Chondrocyte (in vitro differentiated cells): ENCODE data around the gene ERLIN1. TPM values are rescaled to one million over a fixed set of nuclear protein-coding genes. Genes with fewer than 3 reads are reported as not detected.

ENCODE experiments used
- DNase-seq: peaks from one replicate; pipeline ENCODE4 v3.0.0; 2021; ENCODE audit warnings: mixed read lengths, low spot score
- H3K27ac Mint-ChIP-seq: one replicate; pipeline ENCODE4 v1.8.0; 2021; ENCODE audit warnings: mild to moderate bottlenecking, moderate library complexity, mixed read lengths; ENCODE audit not compliant: unreplicated experiment
- H3K27me3 Mint-ChIP-seq: 2 replicates; pipeline ENCODE4 v1.8.0; 2021; ENCODE audit warnings: low read depth, mixed read lengths
- H3K36me3 Mint-ChIP-seq: 2 replicates; pipeline ENCODE4 v1.8.0; 2021; ENCODE audit warnings: low read depth, mixed read lengths
- H3K4me1 Mint-ChIP-seq: 2 replicates; pipeline ENCODE4 v1.8.0; 2021; ENCODE audit warnings: low read depth, mild to moderate bottlenecking, mixed read lengths
- H3K4me3 Mint-ChIP-seq: one replicate; pipeline ENCODE4 v1.8.0; 2021; ENCODE audit warnings: mild to moderate bottlenecking, moderate library complexity, mixed read lengths; ENCODE audit not compliant: unreplicated experiment
- H3K9me3 Mint-ChIP-seq: 2 replicates; pipeline ENCODE4 v1.8.0; 2021; ENCODE audit warnings: low read depth, mixed read lengths
- CTCF ChIP-seq: fragments of 200-600 bp; sonication (generic); IDR thresholded peaks from 2 replicates; pipeline ENCODE4 v1.5.0; 2021; ENCODE audit warnings: antibody characterized with exemption, mild to moderate bottlenecking, moderate library complexity
- total RNA-seq: library from RNA; stranded (reverse); gene quantifications from 3 replicates; pipeline ENCODE4 v1.2.1, GENCODE V29; 2021

Gene ERLIN1
- total RNA-seq, 1 donor from 2014 or later = 28.2 TPM

- DNase-seq = no peak
- Mint-ChIP-seq H3K9me3 (peaks cover 10% of the 10 kb centered on the region), H3K27me3 (no peaks in the 10 kb centered on the region), H3K27ac (no peak overlapping the region), H3K36me3 (peaks cover 34% of the 10 kb centered on the region), H3K4me1 (peaks cover 14% of the 10 kb centered on the region), H3K4me3 (no peak overlapping the region)
- no peak for TF ChIP-seq CTCF
These were observed 12.8 kb downstream of the ERLIN1 start for GRCh38 chr10:100173035-100173434.

GRCh38 chr10:100172349-100172748 is 13.5 kb downstream of the ERLIN1 start:
- Mint-ChIP-seq H3K27me3 (no peaks in the 10 kb centered on the region), H3K4me3 (no peak overlapping the region), H3K27ac (no peak overlapping the region), H3K36me3 (peaks cover 33% of the 10 kb centered on the region), H3K9me3 (peaks cover 10% of the 10 kb centered on the region), H3K4me1 (peaks cover 7% of the 10 kb centered on the region)
- no peak for DNase-seq
- TF ChIP-seq CTCF = no peak

GRCh38 chr10:100168313-100168643 is 17.6 kb downstream of the ERLIN1 start:
- Mint-ChIP-seq H3K27ac (no peak overlapping the region), H3K4me3 (no peak overlapping the region), H3K4me1 (peaks cover 4% of the 10 kb centered on the region), H3K36me3 (peaks cover 25% of the 10 kb centered on the region), H3K27me3 (no peaks in the 10 kb centered on the region), H3K9me3 (peaks cover 10% of the 10 kb centered on the region)
- TF ChIP-seq CTCF = no peak
- no peak for DNase-seq

GRCh38 chr10:100167553-100168312 is 18.1 kb downstream of the ERLIN1 start:
- Mint-ChIP-seq H3K27ac (no peak overlapping the region), H3K4me3 (no peak overlapping the region), H3K4me1 (peaks cover 4% of the 10 kb centered on the region), H3K36me3 (peaks cover 20% of the 10 kb centered on the region), H3K9me3 (peaks cover 7% of the 10 kb centered on the region), H3K27me3 (no peaks in the 10 kb centered on the region)
- no peak for TF ChIP-seq CTCF
- no peak for DNase-seq

- Mint-ChIP-seq H3K9me3 (peaks cover under 1% of the 10 kb centered on the region), H3K27ac (no peak overlapping the region), H3K4me1 (no peaks in the 10 kb centered on the region), H3K4me3 (no peak overlapping the region), H3K36me3 (peaks cover 15% of the 10 kb centered on the region), H3K27me3 (no peaks in the 10 kb centered on the region)
- DNase-seq = no peak
- TF ChIP-seq CTCF = no peak
These were observed 21.9 kb downstream of the ERLIN1 start for GRCh38 chr10:100163704-100164621.
